Ramos (cell line): Measurements from ENCODE around the gene KIF26B.

Source experiments
- in situ Hi-C: fragments of 300-500 bp; cut with MboI; formaldehyde crosslinking; loops from one replicate; pipeline ENCODE4 v1.14.3; 2022; ENCODE audit warnings: low sequenced_read_pairs; ENCODE audit not compliant: unreplicated experiment

Gene KIF26B

GRCh38 chr1:245261786-245262185 is 107.0 kb downstream of the KIF26B start:
- in situ Hi-C loops = no loop called here

GRCh38 chr1:245263529-245264095 is 108.8 kb downstream of the KIF26B start:
- in situ Hi-C loops = no loop called here

GRCh38 chr1:245264226-245264625 is 109.4 kb downstream of the KIF26B start:
- in situ Hi-C loops = no loop called here

GRCh38 chr1:245266105-245266504 is 111.3 kb downstream of the KIF26B start:
- in situ Hi-C loops = no loop called here

GRCh38 chr1:245270063-245270462 is 115.3 kb downstream of the KIF26B start:
- in situ Hi-C loops = no loop called here

GRCh38 chr1:245270972-245271371 is 116.2 kb downstream of the KIF26B start:
- in situ Hi-C loops = no loop called here

GRCh38 chr1:245272676-245273075 is 117.9 kb downstream of the KIF26B start:
- in situ Hi-C loops = no loop called here

GRCh38 chr1:245276445-245276844 is 121.7 kb downstream of the KIF26B start:
- in situ Hi-C loops = no loop called here

- in situ Hi-C loops = no loop called here
Measured at GRCh38 chr1:245277276-245277675, 122.5 kb downstream of the KIF26B start.

- in situ Hi-C loops = no loop called here
Measured at GRCh38 chr1:245278846-245279245, 124.1 kb downstream of the KIF26B start.

GRCh38 chr1:245279346-245279745 is 124.6 kb downstream of the KIF26B start:
- in situ Hi-C loops = no loop called here

- in situ Hi-C loops = no loop called here
Measured at GRCh38 chr1:245283001-245283400, 128.2 kb downstream of the KIF26B start.

GRCh38 chr1:245285168-245285567 is 130.4 kb downstream of the KIF26B start:
- in situ Hi-C loops = no loop called here

GRCh38 chr1:245288796-245289195 is 134.0 kb downstream of the KIF26B start:
- in situ Hi-C loops = no loop called here

- in situ Hi-C loops = no loop called here
Measured at GRCh38 chr1:245290836-245291235, 136.1 kb downstream of the KIF26B start.

- in situ Hi-C loops = no loop called here
Measured at GRCh38 chr1:245291351-245291750, 136.6 kb downstream of the KIF26B start.

- in situ Hi-C loops = no loop called here
Measured at GRCh38 chr1:245292141-245292540, 137.4 kb downstream of the KIF26B start.

- in situ Hi-C loops = no loop called here
Measured at GRCh38 chr1:245292553-245292952, 137.8 kb downstream of the KIF26B start.

GRCh38 chr1:245294020-245294419 is 139.2 kb downstream of the KIF26B start:
- in situ Hi-C loops = no loop called here

- in situ Hi-C loops = no loop called here
Measured at GRCh38 chr1:245298781-245299180, 144.0 kb downstream of the KIF26B start.

GRCh38 chr1:245301162-245301580 is 146.4 kb downstream of the KIF26B start:
- in situ Hi-C loops = no loop called here

- in situ Hi-C loops = no loop called here
Measured at GRCh38 chr1:245301921-245302320, 147.1 kb downstream of the KIF26B start.

GRCh38 chr1:245304698-245305097 is 149.9 kb downstream of the KIF26B start:
- in situ Hi-C loops = no loop called here
